Measurements from ENCODE around the gene NR4A1. TPM values are rescaled to one million over a fixed set of nuclear protein-coding genes. Genes with fewer than 3 reads are reported as not detected.

NR4A1 gene
- total RNA-seq, 1 experiment from 2014 or later: 25.8 TPM

- no peaks in the 10 kb centered on the region for H3K9me3 ChIP-seq (ENCODE audit: control insufficient read depth, low read depth, low read length)
- Mint-ChIP-seq H3K9me3 (no peaks in the 10 kb centered on the region), H3K4me1 (peaks cover 15 to 19% of the 10 kb centered on the region in 2 experiments), H3K27ac (no peak overlapping the region), H3K36me3 (ENCODE audit: insufficient read depth in 1 of 3, low read depth in 3 of 3) (no peaks in the 10 kb centered on the region), H3K27me3 (ENCODE audit: low read depth) (peaks cover 23% of the 10 kb centered on the region), H3K4me3 (no peak overlapping the region)
- no peak overlapping the region for H3K27ac ChIP-seq (ENCODE audit: insufficient read length, low read depth, low read length)
- no peaks in the 10 kb centered on the region; the same call in 1 of the 2 replicates for H3K4me1 ChIP-seq (ENCODE audit: insufficient read depth, low read length)
- no peak for TF ChIP-seq CTCF (conservative IDR thresholded peaks at IDR 0.05)
- no peak overlapping the region for H3K14ac ChIP-seq (ENCODE audit: insufficient read depth, low read length)
- no peak for DNase-seq
- no peaks in the 10 kb centered on the region for H3K79me2 ChIP-seq (ENCODE audit: insufficient read depth, low read length)
- no peak overlapping the region for H2BK15ac ChIP-seq (ENCODE audit: low read depth, low read length)
- no peak overlapping the region for H3K56ac ChIP-seq (ENCODE audit: insufficient read length, low read depth, low read length)
- no peak overlapping the region for H3K18ac ChIP-seq (ENCODE audit: insufficient read length, low read depth, low read length)
- H4K91ac ChIP-seq (ENCODE audit: insufficient read length, low read depth, low read length): no peak overlapping the region
- H4K8ac ChIP-seq (replicated peaks; ENCODE audit: insufficient read length, low read depth, low read length): no peak overlapping the region
- H3K79me1 ChIP-seq (ENCODE audit: insufficient read depth, low read depth, low read length, poor library complexity, severe bottlenecking): no peaks in the 10 kb centered on the region
- H4K20me1 ChIP-seq (ENCODE audit: control insufficient read depth, insufficient read depth, insufficient read length): no peaks in the 10 kb centered on the region
- H3K23ac ChIP-seq (ENCODE audit: insufficient read length, low read depth, low read length): no peak overlapping the region
- H4K5ac ChIP-seq (ENCODE audit: insufficient read length, low read depth, low read length): no peak overlapping the region
- no peak overlapping the region for H2BK5ac ChIP-seq (ENCODE audit: insufficient read length, low read length)
- H2BK20ac ChIP-seq (ENCODE audit: low read depth, low read length, poor library complexity, severe bottlenecking): no peak overlapping the region
- H2AK5ac ChIP-seq (ENCODE audit: insufficient read length, low read length): no peak overlapping the region
- no peaks in the 10 kb centered on the region for H3K27me3 ChIP-seq (ENCODE audit: insufficient read depth, low read length)
- no peaks in the 10 kb centered on the region for H3K23me2 ChIP-seq (ENCODE audit: insufficient read length, low read depth, low read length, poor library complexity, severe bottlenecking)
- no peak overlapping the region for H2BK12ac ChIP-seq (ENCODE audit: insufficient read length, low read depth, low read length)
- no peak overlapping the region for H2BK120ac ChIP-seq (ENCODE audit: low read depth, low read length, poor library complexity, severe bottlenecking)
- H2AFZ ChIP-seq (ENCODE audit: low read length): no peak overlapping the region
- no CpG with 5 or more reads among the region's 8 CpGs for WGBS (ENCODE audit: extremely low coverage, insufficient read length, low lambda C conversion rate)
- no peak overlapping the region for H3K4ac ChIP-seq (ENCODE audit: low read depth, low read length)
- H3K9ac ChIP-seq (ENCODE audit: extremely low read depth, insufficient read length, low read length): no peak overlapping the region
- no peak overlapping the region for H3K4me2 ChIP-seq (ENCODE audit: insufficient read depth, insufficient read length, low read length)
- H3T11ph ChIP-seq (ENCODE audit: low read length): no peak overlapping the region
Measured at GRCh38 chr12:52091869-52092268, 40.6 kb downstream of the NR4A1 start.

All from H9 (cell line).